T-cell (primary cell): Measurements from ENCODE around the gene RNU1-4. TPM values are rescaled to one million over a fixed set of nuclear protein-coding genes. Genes with fewer than 3 reads are reported as not detected.
A peak's percentile ranks its signal among the peaks of the same experiment; 100 is the strongest.
"Not testable (repeated sequence)": the region's sequence is repeated elsewhere in the genome, so short reads cannot be mapped to it uniquely, and the experiment has no call there.

Source experiments
- ATAC-seq, 4 experiments: fragments of 200-7000 bp in 3 of 4; fragments of 150-1000 bp in 1 of 4; cut with Tn5 transposase; replicated peaks in 1 of 4; 1 replicate in 3 of 4; 2 replicates in 1 of 4; pipeline ENCODE4 v1.10.0; 2021; ENCODE audit warnings: moderate library complexity in 3 of 4, mild to moderate bottlenecking in 2 of 4, moderate number of reproducible peaks in 1 of 4
- CTCF ChIA-PET, 2 donors: fragments of 300-600 bp; sonication (Branson Sonifier 250); formaldehyde crosslinking; loops; one replicate each; lab custom pipeline; 2022; ENCODE audit warnings: antibody characterized with exemption in 2 of 2; lab: Charles Lee
- POLR2A ChIA-PET, 2 donors: fragments of 300-600 bp; sonication (Branson Sonifier 250); formaldehyde crosslinking; loops; one replicate each; lab custom pipeline; 2022; ENCODE audit warnings: antibody characterized with exemption in 2 of 2; lab: Charles Lee
- DNase-seq, 35 experiments: peaks; one replicate each; pipeline versions ENCODE4 v3.0.0 to v3.0.0-alpha.2; 2013 to 2023
- H3K27ac ChIP-seq: one replicate; pipeline ENCODE4 v1.5.1; 2013; ENCODE audit warnings: low read length
- H3K27me3 ChIP-seq, 2 experiments: replicated peaks in 1 of 2; 1 replicate in 1 of 2; 2 replicates in 1 of 2; pipeline versions ENCODE4 v1.6.1 to v1.7.0; 2013; ENCODE audit warnings: low read length in 1 of 2, mixed read lengths in 1 of 2; ENCODE audit not compliant: control insufficient read depth in 2 of 2, insufficient read depth in 2 of 2; ENCODE audit errors: extremely low read depth in 1 of 2
- H3K36me3 ChIP-seq, 2 donors: 1 replicate in 1 of 2; 2 replicates in 1 of 2; pipeline versions ENCODE4 v1.6.1 to v1.7.0; 2013; ENCODE audit warnings: low read length in 1 of 2; ENCODE audit not compliant: control insufficient read depth in 2 of 2, insufficient read depth in 1 of 2; ENCODE audit errors: extremely low read depth in 1 of 2
- H3K4me1 ChIP-seq, 2 experiments: 1 replicate in 1 of 2; 2 replicates in 1 of 2; pipeline versions ENCODE4 v1.6.1 to v1.7.0; 2013; ENCODE audit warnings: low read length in 2 of 2, mixed read lengths in 1 of 2; ENCODE audit not compliant: insufficient read depth in 2 of 2, control insufficient read depth in 1 of 2; ENCODE audit errors: extremely low read depth in 1 of 2
- H3K4me3 ChIP-seq, 2 donors: 1 replicate in 1 of 2; 2 replicates in 1 of 2; pipeline versions ENCODE4 v1.5.1 to v1.7.0; 2013; ENCODE audit warnings: mild to moderate bottlenecking in 2 of 2, low read length in 1 of 2, moderate library complexity in 1 of 2; ENCODE audit not compliant: control insufficient read depth in 1 of 2; ENCODE audit errors: extremely low read depth in 1 of 2
- H3K9me3 ChIP-seq: 2 replicates; pipeline ENCODE4 v1.7.0; 2013
- H3K27ac Mint-ChIP-seq, 2 donors: one replicate each; pipeline ENCODE4 v1.8.0; 2020 to 2021; ENCODE audit warnings: mild to moderate bottlenecking in 2 of 2, mixed read lengths in 2 of 2
- H3K27me3 Mint-ChIP-seq, 2 donors: one replicate each; pipeline ENCODE4 v1.8.0; 2021 to 2022; ENCODE audit warnings: mixed read lengths in 2 of 2
- H3K36me3 Mint-ChIP-seq: one replicate; pipeline ENCODE4 v1.8.0; 2021; ENCODE audit warnings: mixed read lengths
- H3K4me1 Mint-ChIP-seq, 3 donors: one replicate each; pipeline ENCODE4 v1.8.0; 2020 to 2022; ENCODE audit warnings: mixed read lengths in 3 of 3, mild to moderate bottlenecking in 1 of 3
- H3K4me3 Mint-ChIP-seq, 3 donors: one replicate each; pipeline ENCODE4 v1.8.0; 2020 to 2022; ENCODE audit warnings: mild to moderate bottlenecking in 3 of 3, mixed read lengths in 3 of 3, moderate library complexity in 3 of 3
- H3K9me3 Mint-ChIP-seq, 3 donors: one replicate each; pipeline ENCODE4 v1.8.0; 2020 to 2022; ENCODE audit warnings: mixed read lengths in 3 of 3
- WGBS: methylation state at CpG from one replicate; pipeline ENCODE4 v1.1.5; 2013; ENCODE audit warnings: missing lambda C conversion rate; ENCODE audit not compliant: insufficient coverage; 5-methylcytosine and 5-hydroxymethylcytosine counted together
- total RNA-seq, 35 experiments: library from RNA in 6 of 35; stranded (reverse) in 6 of 35; fragments of 120-200 nt in 1 of 35; gene quantifications; one replicate each; pipeline versions ENCODE4 v1.2.1 to v1.2.4 and lab custom pipeline; 2013 to 2026

The RNU1-4 gene
- total RNA-seq, 5 donors from 2014 or later (not counting 1 experiment from before 2014, with no cell fraction given) = 2,148 to 4,743 (median 3,650) TPM

DNA sequence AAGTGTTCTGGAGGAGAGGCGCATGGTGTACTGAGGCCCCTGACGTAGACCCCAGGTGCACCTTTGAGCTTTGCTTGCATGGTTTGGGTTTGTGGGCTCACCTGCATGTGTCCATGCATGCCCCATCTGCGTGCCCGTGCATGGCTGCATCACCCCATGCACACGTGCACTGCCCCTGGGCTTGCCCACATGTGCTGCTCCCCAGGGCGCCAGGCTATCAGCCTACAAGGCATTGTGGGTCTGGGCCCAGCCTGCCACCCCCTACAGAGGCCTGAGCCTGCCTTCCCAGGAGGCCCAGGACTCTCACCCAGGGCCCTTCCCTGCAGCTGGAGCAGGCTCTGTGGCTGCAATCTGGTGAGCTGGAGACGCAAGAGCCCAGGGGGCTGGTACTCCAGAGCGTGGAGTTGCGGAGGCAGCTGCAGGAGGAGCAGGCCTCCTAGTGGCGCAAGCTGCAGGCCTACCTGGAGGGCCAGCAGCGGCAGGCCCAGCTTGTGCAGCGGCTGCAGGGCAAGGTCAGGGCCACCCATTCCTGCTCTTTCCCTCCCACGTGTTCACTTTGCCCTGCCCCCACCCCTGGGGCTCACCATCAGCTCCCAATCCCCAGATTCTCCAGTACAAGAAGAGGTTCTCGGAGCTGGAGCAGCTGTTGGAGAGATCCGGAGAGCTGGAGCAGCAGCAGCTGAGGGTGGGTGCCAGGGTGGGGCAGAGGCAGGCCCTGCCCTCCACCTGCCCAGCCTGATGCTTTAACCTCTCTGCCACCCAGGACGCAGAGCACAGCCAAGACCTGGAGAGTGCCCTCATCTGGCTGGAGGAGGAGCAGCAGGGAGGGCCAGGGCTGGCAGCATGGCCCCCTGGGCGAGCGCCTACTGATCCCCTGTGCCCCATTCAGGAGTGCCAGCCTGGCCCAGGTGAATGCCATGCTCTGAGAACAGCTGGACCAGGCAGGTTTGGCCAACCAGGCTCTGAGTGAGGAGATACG, 9.9 kb downstream of the RNU1-4 start:
- POLR2A ChIA-PET, H3K27ac Mint-ChIP-seq, H3K4me3 Mint-ChIP-seq, H3K9me3 ChIP-seq, DNase-seq, H3K4me1 ChIP-seq, H3K36me3 ChIP-seq, H3K27ac ChIP-seq, H3K9me3 Mint-ChIP-seq, CTCF ChIA-PET, H3K27me3 ChIP-seq, H3K4me3 ChIP-seq, H3K4me1 Mint-ChIP-seq, H3K27me3 Mint-ChIP-seq, H3K36me3 Mint-ChIP-seq: not testable (repeated sequence)
- WGBS = no CpG with 5 or more reads among the region's 19 CpGs
- peak in 3 of 4 experiments; percentile 65 to 81 (median 73) for ATAC-seq

- CTCF ChIA-PET, H3K27me3 ChIP-seq, H3K36me3 Mint-ChIP-seq, H3K4me1 ChIP-seq, H3K27me3 Mint-ChIP-seq, H3K4me3 ChIP-seq, H3K4me3 Mint-ChIP-seq, H3K27ac ChIP-seq, DNase-seq, ATAC-seq, POLR2A ChIA-PET, H3K9me3 ChIP-seq, H3K4me1 Mint-ChIP-seq, H3K36me3 ChIP-seq, H3K9me3 Mint-ChIP-seq, H3K27ac Mint-ChIP-seq: not testable (repeated sequence)
- WGBS = no CpG with 5 or more reads among the region's 3 CpGs
Measured at GRCh38 chr1:16752770-16753169, 12.5 kb downstream of the RNU1-4 start.

DNA sequence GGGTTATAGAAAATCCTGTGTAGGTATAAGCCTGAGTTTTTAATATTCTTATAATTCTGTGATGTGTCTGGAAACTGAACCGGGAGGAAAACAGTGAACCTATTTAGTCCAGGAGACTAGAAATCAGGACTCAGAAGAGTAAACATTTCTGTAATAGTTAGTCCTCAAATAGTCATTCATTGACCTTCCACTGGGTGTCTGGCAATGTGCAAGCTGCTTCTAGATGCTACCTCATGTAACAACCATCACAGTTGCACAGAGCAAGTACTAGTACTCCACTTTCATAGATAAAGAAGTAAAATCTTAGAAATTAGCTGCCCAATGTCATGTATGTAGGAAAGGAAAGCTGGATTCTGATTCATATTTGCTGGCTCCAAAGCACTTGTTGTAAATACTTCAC, 15.1 kb downstream of the RNU1-4 start:
- H3K27ac ChIP-seq, H3K9me3 ChIP-seq, POLR2A ChIA-PET, H3K36me3 ChIP-seq, H3K4me3 Mint-ChIP-seq, H3K27me3 ChIP-seq, ATAC-seq, H3K9me3 Mint-ChIP-seq, CTCF ChIA-PET, H3K27ac Mint-ChIP-seq, H3K4me1 Mint-ChIP-seq, H3K4me3 ChIP-seq, H3K4me1 ChIP-seq, H3K36me3 Mint-ChIP-seq, H3K27me3 Mint-ChIP-seq, DNase-seq: not testable (repeated sequence)
- WGBS = no CpG with 5 or more reads among the region's 1 CpG

DNA sequence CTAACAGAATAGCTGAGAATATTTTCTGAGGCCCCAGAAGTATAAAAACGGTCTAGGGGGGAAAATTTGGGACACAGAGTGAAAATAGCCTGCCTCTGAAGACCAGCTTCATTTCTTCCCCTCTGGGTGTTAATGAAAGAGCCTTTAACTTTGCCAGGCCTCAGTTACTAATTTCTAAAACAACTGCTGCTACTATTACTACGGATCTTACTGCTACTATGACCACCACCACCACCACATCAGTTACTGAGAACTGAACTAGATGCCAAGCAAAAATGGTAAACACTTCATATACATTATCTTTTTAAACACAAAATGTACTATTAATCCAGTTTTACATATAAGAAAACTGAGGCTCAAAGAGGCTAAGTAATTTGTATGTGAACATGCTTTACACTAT, 15.6 kb downstream of the RNU1-4 start:
- H3K27ac ChIP-seq, POLR2A ChIA-PET, ATAC-seq, H3K4me3 ChIP-seq, H3K4me1 Mint-ChIP-seq, H3K9me3 ChIP-seq, DNase-seq, H3K4me3 Mint-ChIP-seq, H3K36me3 Mint-ChIP-seq, H3K27me3 Mint-ChIP-seq, H3K36me3 ChIP-seq, H3K4me1 ChIP-seq, H3K9me3 Mint-ChIP-seq, H3K27me3 ChIP-seq, H3K27ac Mint-ChIP-seq, CTCF ChIA-PET: not testable (repeated sequence)
- 20% methylated on average over 1 of the region's 2 CpGs for WGBS

DNA sequence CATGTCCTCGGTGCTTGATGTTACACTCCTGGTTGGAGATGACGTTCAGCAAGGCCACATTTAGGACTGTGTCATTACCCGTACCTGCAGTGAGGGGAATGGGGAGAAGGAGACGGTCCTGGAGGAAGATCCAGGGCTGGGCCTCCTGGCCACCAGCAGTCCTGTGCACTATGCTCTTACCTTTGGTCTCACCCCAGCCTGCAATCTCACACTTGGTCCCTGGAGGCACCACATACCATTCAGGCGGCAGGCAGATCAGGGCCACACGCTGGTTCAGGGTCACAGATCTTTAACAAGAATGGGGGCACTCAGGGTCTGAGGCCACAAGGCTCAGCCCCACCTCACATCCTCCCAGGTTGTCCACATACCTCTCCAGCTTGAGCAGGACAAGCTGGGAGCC, 17.3 kb downstream of the RNU1-4 start:
- H3K4me1 ChIP-seq, H3K36me3 ChIP-seq, H3K4me3 ChIP-seq, H3K27ac Mint-ChIP-seq, H3K36me3 Mint-ChIP-seq, CTCF ChIA-PET, DNase-seq, H3K9me3 ChIP-seq, H3K27me3 ChIP-seq, POLR2A ChIA-PET, H3K9me3 Mint-ChIP-seq, H3K4me3 Mint-ChIP-seq, ATAC-seq, H3K27ac ChIP-seq, H3K4me1 Mint-ChIP-seq, H3K27me3 Mint-ChIP-seq: not testable (repeated sequence)
- WGBS = no CpG with 5 or more reads among the region's 6 CpGs

DNA sequence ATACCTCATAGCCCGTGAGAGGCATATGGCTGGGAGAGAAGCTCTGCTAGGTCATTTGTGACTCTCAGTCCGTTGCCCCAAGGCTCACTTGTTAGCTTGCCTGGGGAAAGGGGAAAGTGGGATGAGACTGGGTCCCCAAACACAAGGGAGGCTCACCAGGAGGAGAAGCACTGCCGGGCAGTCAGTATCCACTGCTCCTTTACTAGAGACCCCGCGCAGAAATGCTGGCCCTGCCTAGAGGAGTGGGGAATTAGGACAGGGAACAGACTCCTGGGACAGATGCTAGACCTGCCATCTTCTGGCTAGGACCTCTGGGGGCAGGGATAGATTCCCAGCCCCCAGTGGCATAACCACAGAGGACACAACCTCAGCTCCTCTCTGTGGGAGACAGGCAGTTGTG, 17.7 kb downstream of the RNU1-4 start:
- H3K4me1 ChIP-seq, H3K4me3 ChIP-seq, DNase-seq, H3K36me3 ChIP-seq, H3K4me3 Mint-ChIP-seq, H3K4me1 Mint-ChIP-seq, H3K9me3 ChIP-seq, H3K27me3 Mint-ChIP-seq, H3K27ac ChIP-seq, POLR2A ChIA-PET, H3K9me3 Mint-ChIP-seq, ATAC-seq, CTCF ChIA-PET, H3K27ac Mint-ChIP-seq, H3K27me3 ChIP-seq, H3K36me3 Mint-ChIP-seq: not testable (repeated sequence)
- WGBS = no CpG with 5 or more reads among the region's 5 CpGs
